ENCODE measurements around the gene IL1RAP. TPM values are rescaled to one million over a fixed set of nuclear protein-coding genes. Genes with fewer than 3 reads are reported as not detected.
A peak's percentile ranks its signal among the peaks of the same experiment; 100 is the strongest.

The IL1RAP gene
- total RNA-seq, 1 donor from 2014 or later: 43.4 TPM

DNA sequence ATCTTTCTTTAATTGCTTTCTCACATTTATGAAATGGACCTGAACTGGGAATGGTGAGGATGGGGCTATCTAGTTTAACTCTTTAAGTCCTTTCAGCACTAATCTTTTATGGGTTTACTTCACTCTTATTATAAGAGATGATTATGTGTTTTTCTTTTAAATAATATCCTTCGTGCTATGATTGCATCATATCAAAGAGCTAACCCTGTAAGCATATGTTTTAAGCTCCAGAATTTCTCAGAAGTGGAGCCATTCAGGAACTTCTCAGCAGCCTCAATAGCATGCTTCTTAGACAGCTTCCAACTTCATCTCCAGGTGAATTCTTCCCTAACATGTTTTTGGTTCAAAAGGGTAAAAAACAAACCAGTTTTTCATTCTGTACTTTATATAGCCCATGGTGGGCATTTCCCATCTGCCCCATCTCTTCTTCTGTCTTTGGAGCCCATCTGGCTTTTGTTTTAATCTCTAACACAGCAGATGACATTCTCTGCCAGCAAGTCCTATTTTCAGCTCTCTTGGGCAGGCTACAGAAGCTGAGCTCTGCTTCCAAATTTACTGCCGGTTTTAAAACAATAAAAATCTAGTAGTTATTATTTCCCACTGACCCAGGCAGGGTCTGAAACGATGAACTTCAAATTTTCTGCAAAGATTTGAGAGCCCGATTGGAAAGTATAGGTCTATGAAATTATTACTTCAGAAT, 26.8 kb upstream of the IL1RAP start:
- FAIRE-seq: no peak
- no peak overlapping the region for H3K4me3 ChIP-seq (ENCODE audit: low read depth, low read length)
- no peaks in the 10 kb centered on the region for H3K36me3 ChIP-seq (ENCODE audit: control insufficient read depth, insufficient read depth, low read length)
- TF ChIP-seq, protein P1, sequence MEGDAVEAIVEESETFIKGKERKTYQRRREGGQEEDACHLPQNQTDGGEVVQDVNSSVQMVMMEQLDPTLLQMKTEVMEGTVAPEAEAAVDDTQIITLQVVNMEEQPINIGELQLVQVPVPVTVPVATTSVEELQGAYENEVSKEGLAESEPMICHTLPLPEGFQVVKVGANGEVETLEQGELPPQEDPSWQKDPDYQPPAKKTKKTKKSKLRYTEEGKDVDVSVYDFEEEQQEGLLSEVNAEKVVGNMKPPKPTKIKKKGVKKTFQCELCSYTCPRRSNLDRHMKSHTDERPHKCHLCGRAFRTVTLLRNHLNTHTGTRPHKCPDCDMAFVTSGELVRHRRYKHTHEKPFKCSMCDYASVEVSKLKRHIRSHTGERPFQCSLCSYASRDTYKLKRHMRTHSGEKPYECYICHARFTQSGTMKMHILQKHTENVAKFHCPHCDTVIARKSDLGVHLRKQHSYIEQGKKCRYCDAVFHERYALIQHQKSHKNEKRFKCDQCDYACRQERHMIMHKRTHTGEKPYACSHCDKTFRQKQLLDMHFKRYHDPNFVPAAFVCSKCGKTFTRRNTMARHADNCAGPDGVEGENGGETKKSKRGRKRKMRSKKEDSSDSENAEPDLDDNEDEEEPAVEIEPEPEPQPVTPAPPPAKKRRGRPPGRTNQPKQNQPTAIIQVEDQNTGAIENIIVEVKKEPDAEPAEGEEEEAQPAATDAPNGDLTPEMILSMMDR (IDR thresholded peaks at IDR 0.05; ENCODE audit: insufficient read depth, low read length, severe bottlenecking): no peak
- no peaks in the 10 kb centered on the region for H3K27me3 ChIP-seq (ENCODE audit: control insufficient read depth, insufficient read depth, low read length)
- DNase-seq (ENCODE audit: low read depth): no peak

DNA sequence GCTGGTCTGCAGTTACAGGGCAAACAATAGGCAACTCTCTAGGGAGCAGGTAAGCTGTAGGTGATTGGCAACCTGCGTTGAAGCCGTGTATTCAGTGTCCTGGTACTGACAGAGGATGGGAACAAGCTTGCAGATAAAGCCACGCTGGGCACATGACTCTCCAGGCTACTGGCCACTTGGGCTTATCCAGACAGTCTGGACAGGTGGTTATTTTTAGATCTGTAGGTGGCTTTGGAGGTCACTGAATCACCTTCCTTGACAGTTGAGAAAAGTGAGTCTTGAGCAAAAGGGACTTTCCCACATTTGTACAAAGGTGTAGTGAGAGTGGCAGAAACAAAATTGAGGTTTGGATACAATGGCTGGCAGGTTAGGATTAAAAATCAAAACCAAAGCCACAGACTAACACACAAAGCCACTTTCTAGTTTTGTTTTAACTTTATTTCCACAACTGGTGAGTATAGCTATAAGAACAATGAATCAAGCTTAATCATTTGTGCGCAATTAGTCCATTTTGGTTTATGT, 22.3 kb upstream of the IL1RAP start:
- FAIRE-seq: peak; percentile 18
- H3K27me3 ChIP-seq (ENCODE audit: control insufficient read depth, insufficient read depth, low read length): no peaks in the 10 kb centered on the region
- TF ChIP-seq, protein P1 (IDR thresholded peaks at IDR 0.05; ENCODE audit: insufficient read depth, low read length, severe bottlenecking): no peak
- H3K36me3 ChIP-seq (ENCODE audit: control insufficient read depth, insufficient read depth, low read length): no peaks in the 10 kb centered on the region
- peak; percentile 82 for DNase-seq (ENCODE audit: low read depth)
- H3K4me3 ChIP-seq (ENCODE audit: low read depth, low read length): no peak overlapping the region

DNA sequence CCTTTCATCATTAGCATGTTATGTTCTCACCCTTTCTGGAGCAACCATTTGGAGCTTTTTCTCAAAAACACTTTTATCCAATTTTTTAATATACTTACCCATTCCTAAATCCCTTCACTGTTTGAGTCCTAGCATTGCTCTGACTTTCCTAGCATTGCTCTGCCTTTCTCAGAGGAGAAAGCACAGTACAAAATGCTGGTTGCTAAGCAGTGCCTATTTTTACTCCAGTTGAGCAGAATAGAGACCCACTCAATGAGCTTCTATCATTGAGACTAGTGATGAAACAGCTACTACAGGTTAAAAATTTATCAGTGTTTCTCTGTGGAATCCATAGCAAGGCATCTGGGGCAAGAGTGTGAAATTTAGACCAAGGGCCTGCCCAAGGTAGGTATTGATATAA, 21.8 kb upstream of the IL1RAP start:
- Histone ChIP-seq H3K4me3 (ENCODE audit: low read depth, low read length) (no peak overlapping the region), H3K36me3 (ENCODE audit: control insufficient read depth, insufficient read depth, low read length) (no peaks in the 10 kb centered on the region), H3K27me3 (ENCODE audit: control insufficient read depth, insufficient read depth, low read length) (no peaks in the 10 kb centered on the region)
- DNase-seq (ENCODE audit: low read depth) (no peak), FAIRE-seq (no peak)
- TF ChIP-seq, protein P1 (IDR thresholded peaks at IDR 0.05; ENCODE audit: insufficient read depth, low read length, severe bottlenecking): no peak

DNA sequence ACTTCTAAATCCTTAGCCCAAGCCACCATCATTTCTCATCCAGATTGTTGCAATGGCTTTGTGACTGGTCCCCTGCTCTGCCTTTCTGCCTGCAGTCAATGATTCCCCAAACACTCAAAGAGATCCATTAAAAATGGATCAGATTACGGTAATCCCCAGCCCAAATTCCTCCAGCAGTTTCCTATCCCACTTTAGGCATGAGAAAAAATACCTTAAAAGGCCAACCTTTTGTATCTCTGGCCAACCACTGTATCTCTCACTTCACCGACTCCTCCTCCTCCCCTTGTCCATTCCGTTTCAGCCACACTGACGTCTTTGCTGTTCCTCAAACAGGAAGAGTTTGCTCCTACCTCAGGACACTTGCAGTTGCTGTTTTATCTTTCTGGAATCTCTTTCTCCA, 20.9 kb upstream of the IL1RAP start:
- no peak for FAIRE-seq
- no peak for DNase-seq (ENCODE audit: low read depth)

DNA sequence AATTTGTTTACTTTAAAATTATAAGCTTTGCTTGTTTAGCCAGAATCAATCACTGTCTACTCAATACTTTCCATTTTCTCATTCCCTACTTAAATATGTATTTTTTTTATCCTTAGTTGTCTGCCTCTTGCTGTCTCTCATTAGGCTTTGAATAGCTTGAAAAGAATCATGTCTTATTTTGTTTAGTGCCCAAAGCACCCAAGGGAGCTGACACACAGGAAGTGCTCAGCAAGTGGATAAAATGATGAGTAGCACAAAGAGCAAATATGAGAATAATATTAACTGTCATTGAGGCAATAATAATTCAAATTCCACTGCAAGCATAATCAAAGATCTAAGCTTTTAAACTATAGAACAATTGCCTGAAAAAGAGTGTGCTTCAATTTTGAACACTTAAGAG, 19.0 kb upstream of the IL1RAP start:
- DNase-seq (ENCODE audit: low read depth): no peak

More for the DNA sequence above, 20.9 kb upstream of the IL1RAP start:
- peaks cover 2% of the 10 kb centered on the region for H3K27me3 ChIP-seq (ENCODE audit: control insufficient read depth, insufficient read depth, low read length)
- H3K4me3 ChIP-seq (ENCODE audit: low read depth, low read length): no peak overlapping the region
- TF ChIP-seq, protein P1 (IDR thresholded peaks at IDR 0.05; ENCODE audit: insufficient read depth, low read length, severe bottlenecking): no peak
- no peaks in the 10 kb centered on the region for H3K36me3 ChIP-seq (ENCODE audit: control insufficient read depth, insufficient read depth, low read length)

More for the DNA sequence above, 19.0 kb upstream of the IL1RAP start:
- no peak for FAIRE-seq
- H3K27me3 ChIP-seq (ENCODE audit: control insufficient read depth, insufficient read depth, low read length): peaks cover 2% of the 10 kb centered on the region
- no peak overlapping the region for H3K4me3 ChIP-seq (ENCODE audit: low read depth, low read length)
- TF ChIP-seq, protein P1 (IDR thresholded peaks at IDR 0.05; ENCODE audit: insufficient read depth, low read length, severe bottlenecking): no peak
- no peaks in the 10 kb centered on the region for H3K36me3 ChIP-seq (ENCODE audit: control insufficient read depth, insufficient read depth, low read length)

All from bronchial epithelial cell (primary cell).